Activated CD8-positive, alpha-beta memory T cell treated with anti-CD3 and anti-CD28 coated beads, Interleukin-2, amount 50 U/mL, for 24 hours (primary cell): ENCODE measurements around the gene MTG2.

Source experiments
- DNase-seq: peaks from one replicate; pipeline ENCODE4 v3.0.0-alpha.2; 2020; ENCODE audit errors: extremely low read depth

The MTG2 gene

DNA sequence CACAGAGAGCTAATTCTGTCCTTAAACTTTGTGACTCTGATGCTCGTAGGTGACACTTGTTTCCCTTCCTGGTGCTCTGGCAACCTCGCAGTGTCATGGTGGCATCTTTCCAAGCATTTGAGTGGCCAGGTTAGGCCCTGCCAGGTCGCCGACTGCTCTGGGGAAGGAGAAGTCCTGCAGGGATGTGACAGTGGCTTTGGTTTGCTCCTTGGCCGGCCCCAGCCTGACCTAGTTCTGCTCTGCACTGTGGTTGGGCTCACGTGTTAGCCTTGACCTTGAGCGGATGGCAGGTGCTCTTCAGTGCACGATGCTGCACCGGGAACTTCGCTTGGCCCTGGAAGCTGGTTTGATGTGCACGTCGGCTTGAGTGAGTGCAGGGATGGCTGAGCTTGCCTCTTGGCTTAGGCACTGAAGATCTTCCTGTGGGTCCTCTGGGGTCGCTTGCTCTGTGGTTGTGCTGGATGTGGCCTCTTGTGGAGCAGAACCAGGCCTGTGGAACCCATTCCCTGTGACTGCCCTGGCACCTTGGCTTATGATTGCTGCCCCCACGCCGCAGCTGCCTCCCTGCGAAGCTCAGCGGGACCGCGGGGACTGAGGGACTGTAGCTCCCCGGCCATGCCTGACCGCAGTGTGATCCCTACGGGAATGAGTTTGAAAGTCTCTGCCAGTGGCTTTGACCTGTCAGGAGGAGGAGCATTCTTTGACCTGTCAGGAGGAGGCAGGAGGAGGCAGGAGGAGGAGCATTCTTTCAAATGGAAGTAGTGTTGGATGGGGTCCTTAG, 64.2 kb downstream of the MTG2 start:
- no peak for DNase-seq

DNA sequence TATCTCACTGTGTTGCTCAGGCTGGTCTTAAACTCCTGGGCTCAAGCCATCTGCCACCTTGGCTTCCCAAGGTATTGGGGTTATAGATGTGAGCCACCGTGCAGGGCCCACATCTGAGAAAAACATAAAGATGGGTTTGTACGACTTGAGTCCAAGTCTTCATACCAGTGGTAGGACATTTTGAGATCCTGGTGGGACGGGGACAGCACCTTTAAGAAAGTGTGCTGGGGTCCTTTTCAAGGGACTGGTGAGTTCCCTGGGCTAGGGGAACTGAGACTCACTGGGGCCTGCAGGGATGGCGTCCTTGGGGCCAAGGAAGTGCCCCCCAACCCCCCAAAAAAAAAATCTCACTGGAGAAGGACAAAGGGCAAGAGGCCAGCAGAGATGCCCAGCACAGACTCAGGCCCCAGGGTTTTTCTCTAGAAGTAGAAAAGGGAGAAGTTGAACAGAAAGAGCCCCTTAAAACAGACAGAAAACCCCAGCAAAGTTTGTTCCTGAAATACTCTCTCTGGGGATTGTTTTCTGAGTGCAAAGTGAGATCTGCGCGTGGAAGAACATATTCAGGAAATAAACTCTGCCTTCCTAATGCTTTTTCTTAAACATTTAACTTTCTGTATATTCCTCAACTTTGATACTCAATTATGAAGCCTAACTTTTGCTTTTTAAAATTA, 66.2 kb downstream of the MTG2 start:
- DNase-seq = no peak

DNA sequence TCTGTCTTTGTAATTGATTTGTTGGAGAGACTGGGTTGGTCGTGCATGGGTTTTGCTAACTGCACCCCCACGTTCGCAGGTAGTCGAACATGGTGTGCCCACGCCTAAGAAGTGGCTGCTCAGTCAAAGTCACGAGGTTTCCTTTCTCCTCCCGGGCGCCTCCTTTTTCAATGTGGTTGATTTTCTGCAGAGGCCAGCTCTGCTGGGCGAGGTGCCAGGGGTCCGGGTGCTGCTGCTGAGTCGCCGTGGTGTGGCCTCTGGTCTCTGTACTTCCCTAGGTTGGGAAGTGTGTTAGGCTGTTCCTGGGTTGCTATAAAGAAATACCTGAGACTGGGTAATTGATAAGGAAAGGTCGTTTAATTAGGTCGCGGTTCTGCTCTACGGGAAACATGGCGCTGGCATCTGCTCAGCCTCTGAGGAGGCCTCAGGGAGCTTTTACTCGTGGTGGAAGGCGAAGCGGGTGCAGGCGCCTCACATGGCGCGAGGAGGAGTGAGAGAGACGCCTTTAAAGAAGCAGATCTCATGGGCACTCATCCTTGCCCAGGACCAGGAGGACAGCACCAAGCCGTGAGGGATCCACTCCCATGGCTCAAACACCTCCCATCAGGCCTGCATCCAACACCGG, 69.6 kb downstream of the MTG2 start:
- no peak for DNase-seq
